ENCODE data around the gene TGFBR1. TPM values are rescaled to one million over a fixed set of nuclear protein-coding genes. Genes with fewer than 3 reads are reported as not detected.

Gene TGFBR1
- polyA plus RNA-seq (ENCODE audit: insufficient read length in 4 of 4): 10 to 100 TPM; 44.4 to 52.3 (median 50.5) TPM

- DNase-seq (ENCODE audit: low read depth in 4 of 4, low spot score in 3 of 4): peak; percentile 84 to 85 (median 84)
These were observed at the start of gene TGFBR1 for GRCh38 chr9:99104459-99105151. Gene TGFBR1, plus strand, starts transcription at chr9:99105113. Its CDS starts 93 bp downstream, at chr9:99105206.

DNA sequence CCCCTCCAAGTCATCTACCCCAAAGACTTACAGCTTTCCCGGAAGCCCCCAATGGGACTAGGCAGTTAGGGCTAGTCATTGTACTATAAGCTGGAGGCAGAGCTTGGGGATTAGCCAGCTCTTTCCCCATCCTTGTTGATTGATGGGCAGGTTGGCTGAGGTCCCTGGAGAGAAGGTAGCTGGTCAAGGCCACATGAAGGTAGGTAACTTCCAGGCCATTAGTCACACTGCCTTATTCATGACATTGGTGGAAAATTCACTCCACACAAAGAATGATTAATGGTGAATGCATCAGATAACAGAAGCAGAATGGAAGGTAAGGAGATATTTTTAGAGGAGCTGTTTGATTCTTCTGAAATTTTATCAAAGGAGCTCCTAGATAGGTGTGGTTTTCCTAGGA is 49.5 kb upstream of the TGFBR1 start:
- DNase-seq (ENCODE audit: low read depth in 4 of 4, low spot score in 3 of 4): no peak

- DNase-seq (ENCODE audit: low read depth in 4 of 4, low spot score in 3 of 4): no peak
These were observed 48.7 kb upstream of the TGFBR1 start for GRCh38 chr9:99056186-99056585.

DNA sequence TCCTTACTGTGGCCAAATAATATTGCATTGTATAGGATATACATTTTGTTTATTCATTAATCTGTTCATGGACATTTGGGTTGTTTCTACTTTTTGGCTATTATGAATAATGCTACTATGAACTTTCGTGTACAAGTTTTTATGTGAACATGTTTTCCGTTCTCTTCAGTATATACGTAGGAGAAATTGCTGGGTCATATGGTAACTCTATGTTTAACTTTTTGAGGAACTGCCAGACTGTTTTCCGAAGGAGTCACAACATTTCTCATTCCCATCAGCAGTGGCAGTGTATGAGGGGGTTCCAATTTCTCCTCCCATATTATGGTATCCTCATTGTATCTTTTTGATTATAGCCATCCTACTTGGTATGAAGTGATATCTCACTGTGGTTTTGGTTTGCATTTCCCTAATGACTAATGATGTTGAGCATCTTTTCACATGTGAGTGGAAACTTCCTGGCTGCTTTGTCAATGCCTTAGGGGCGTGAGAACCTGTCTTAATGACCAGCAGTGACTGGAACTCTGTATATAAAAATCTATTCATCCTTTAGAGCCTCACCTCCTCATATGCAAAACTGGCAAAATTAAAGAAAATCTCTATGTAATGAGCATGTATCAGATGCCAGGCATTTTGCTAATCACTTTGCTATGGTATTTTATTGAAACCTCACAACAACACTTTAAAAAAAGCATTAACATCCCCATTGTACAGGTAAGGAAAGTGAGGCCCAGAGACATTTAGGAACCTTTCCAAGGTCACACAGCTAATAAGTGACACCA is 47.8 kb upstream of the TGFBR1 start:
- DNase-seq (ENCODE audit: low read depth in 4 of 4, low spot score in 3 of 4): no peak

DNA sequence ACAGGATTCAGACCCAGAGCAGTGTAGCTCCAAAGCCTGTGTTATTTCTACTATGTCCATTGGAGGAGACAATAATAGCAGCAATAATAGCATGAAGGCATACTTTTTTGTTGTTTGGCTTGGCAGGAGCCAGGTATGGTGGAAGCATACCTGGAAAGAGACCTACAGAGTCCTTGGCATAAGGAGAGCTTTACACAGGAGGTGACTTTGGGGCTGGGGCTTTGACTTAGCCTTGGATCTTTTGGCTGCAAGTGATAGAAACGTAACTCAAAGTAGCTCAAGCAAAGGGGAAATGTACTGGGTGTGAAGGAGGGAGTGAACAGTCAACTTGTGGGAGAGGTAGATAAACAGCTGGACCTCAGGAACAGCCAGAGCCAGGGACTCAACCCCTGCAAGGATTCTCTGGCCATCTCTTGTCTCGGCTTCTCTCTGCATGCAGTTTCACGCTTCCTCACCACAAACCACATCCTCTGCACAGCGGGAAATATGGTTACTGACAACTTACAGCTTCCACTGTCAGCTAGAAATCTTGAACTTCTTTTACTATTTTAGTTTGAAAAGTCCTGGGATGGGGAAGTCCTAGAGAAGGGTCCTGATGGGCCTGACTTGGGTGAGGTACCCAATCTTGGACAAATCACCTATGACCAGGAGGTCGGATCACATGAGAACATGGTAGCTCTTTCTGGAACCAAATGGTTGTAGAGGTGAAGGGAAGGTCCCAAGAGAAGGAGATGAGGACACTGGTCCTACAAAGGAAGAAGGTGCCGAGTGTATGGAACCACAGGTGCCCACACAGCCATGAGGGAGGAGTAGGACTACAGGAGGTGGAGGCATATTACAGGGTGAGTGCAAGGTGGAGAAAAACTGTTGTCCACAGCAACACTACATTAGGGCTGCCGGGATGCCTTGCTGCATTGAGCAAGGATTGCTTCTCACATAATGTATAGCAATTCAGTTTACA is 47.0 kb upstream of the TGFBR1 start:
- no peak for DNase-seq (ENCODE audit: low read depth in 4 of 4, low spot score in 3 of 4)

GRCh38 chr9:99058964-99059921 is 45.7 kb upstream of the TGFBR1 start:
- no peak for DNase-seq (ENCODE audit: low read depth in 4 of 4, low spot score in 3 of 4)

- DNase-seq (ENCODE audit: low read depth in 4 of 4, low spot score in 3 of 4): no peak
These were observed 44.3 kb upstream of the TGFBR1 start for GRCh38 chr9:99060621-99061020.

GRCh38 chr9:99062549-99062948 is 42.4 kb upstream of the TGFBR1 start:
- no peak for DNase-seq (ENCODE audit: low read depth in 4 of 4, low spot score in 3 of 4)

GRCh38 chr9:99063522-99063921 is 41.4 kb upstream of the TGFBR1 start:
- DNase-seq (ENCODE audit: low read depth in 4 of 4, low spot score in 3 of 4): no peak

DNA sequence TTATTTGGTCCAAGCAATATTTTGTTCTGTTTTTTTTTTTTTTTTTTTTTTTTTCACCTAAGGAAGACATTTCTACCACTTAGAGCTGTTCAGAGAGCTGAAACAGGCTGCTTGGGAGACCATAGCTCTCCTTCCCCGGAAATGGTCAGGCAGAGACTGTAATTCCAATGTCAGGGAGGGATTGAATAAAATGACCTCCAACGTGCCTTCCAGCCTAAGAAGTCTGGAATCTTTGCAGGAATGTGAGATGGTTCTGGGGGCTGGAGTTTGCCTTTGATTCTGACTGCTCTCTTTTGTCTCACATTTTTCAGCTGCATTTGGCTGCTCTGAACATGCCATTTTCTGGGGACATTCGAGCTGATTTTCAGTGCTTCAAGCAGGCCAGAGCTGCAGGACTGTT is 38.3 kb upstream of the TGFBR1 start:
- no peak for DNase-seq (ENCODE audit: low read depth in 4 of 4, low spot score in 3 of 4)

DNA sequence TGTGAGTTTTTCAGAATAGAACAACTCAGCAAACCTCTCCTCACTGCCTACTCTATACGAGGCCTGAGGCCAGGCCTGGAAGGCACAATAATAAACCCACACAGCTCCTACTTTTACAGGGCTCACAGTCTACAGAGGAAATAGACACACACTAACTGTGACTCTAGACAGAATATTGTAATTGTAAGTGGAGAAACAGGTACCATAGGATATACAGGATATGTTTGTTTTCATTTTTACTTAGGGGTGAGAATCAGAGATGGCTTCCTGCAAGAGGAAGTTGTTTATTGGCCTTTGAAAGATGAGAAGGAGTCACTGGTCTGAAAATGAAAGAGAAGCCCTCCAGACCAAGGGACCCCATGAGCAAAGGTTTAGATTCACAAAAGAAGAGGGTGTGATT is 35.8 kb upstream of the TGFBR1 start:
- DNase-seq (ENCODE audit: low read depth in 4 of 4, low spot score in 3 of 4): no peak

- no peak for DNase-seq (ENCODE audit: low read depth in 4 of 4, low spot score in 3 of 4)
These were observed 35.4 kb upstream of the TGFBR1 start for GRCh38 chr9:99069546-99069945.

- DNase-seq (ENCODE audit: low read depth in 4 of 4, low spot score in 3 of 4): no peak
These were observed 34.2 kb upstream of the TGFBR1 start for GRCh38 chr9:99070681-99071080.

DNA sequence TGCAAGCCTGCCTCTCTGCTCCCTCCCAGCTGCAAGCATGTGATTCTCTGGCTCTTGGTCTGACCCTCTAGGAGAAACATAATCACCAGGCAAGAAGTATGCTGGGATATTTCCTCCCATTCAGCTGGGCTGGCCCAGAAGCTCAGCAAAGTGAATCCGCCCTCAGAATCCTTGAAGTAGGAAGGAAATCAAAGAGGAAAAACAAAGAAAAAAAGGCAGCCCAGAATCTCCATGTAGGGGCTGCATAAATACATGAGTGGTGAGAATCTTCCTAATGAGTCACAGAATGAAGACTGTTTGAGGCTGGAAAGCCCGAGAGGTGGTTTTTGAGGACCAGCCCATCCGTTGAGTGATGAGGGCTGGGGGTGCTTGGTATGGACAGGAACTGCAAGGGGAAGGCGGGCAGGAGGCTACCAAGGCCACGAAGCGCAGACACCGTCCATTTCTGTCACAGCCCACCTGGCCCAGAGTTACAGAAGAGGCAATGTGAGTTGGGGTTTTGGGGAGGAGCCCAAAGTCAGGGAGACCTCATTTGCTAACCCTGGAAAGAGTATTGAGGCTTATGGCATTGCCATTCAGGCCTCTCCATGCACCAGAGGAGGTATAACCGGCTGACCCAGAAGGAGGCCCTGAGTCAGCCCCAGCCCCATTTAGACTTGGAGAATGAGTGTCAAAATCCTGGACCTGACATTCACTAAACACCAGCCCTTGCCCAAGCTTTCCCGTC is 33.4 kb upstream of the TGFBR1 start:
- DNase-seq (ENCODE audit: low read depth in 4 of 4, low spot score in 3 of 4): no peak

GRCh38 chr9:99072040-99072394 is 32.9 kb upstream of the TGFBR1 start:
- DNase-seq (ENCODE audit: low read depth in 4 of 4, low spot score in 3 of 4): no peak

GRCh38 chr9:99073347-99073746 is 31.6 kb upstream of the TGFBR1 start:
- no peak for DNase-seq (ENCODE audit: low read depth in 4 of 4, low spot score in 3 of 4)

DNA sequence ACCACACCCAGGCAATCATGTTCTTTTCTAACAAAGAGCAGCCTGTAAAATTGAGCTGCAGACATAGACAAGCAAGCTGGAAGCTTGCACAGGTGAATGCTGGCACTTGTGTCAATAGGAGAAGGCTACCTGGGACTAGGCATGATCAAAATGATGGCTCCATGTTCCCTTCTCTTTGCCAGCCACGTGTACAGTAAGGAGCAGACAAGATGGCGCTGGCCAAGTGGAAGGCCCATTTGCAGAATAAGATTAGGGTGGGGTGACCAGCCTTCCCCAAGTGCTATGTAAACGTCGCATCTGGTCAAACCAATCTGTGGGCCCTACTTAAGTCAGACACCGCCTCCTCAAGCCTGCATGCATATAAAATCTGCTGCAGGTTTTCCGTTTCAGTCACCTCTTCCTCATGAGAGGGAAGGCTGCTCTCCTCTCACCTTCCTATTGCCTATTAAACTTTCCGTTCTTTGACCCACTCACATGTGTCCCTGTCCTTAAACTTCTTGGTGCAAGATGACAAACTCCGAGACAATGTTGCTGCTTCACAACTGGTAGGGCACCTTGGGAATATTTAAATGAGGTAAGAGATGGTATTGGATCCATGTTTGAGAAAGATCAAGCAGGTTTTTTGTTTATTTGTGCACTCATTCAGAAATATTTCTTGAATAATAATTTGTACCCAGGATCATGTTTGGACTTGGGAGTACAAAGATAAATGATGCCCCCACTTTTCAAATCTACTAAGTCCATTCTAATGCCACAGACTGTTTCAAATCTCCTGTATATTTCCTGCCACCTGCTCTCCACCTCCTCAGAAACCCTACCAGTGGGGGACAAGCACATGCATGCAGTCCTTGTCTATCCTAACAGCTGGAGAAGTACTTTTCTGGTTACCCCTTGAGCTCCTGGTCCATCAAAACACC is 30.7 kb upstream of the TGFBR1 start:
- no peak for DNase-seq (ENCODE audit: low read depth in 4 of 4, low spot score in 3 of 4)

DNA sequence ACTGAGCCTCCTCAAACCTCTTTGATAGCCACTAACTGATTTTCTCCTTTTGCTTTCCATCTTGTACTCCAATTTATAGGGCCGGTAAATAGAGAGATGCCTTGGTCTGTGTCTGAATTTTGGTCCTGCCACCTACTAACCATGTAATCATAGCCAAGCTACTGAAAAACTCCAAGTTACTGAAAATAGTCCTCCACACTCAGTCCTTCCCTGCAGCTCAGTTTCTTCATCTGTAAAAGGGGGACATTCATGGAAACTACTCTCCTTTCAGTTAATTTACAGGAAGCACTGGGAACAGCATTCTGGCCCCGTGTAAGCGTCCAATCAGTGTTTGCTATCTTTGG is 30.0 kb upstream of the TGFBR1 start:
- no peak for DNase-seq (ENCODE audit: low read depth in 4 of 4, low spot score in 3 of 4)
